HepG2 (cell line): ENCODE measurements around the gene KIAA1614. TPM values are rescaled to one million over a fixed set of nuclear protein-coding genes. Genes with fewer than 3 reads are reported as not detected.

Source experiments
- AGO1 ChIP-seq: fragments of 200-400 bp; formaldehyde crosslinking; IDR thresholded peaks from 2 replicates; pipeline ENCODE4 v1.6.1; 2017; ENCODE audit warnings: mild to moderate bottlenecking, low read depth, low read length, moderate library complexity; ENCODE audit not compliant: poor library complexity, severe bottlenecking
- ASH2L ChIP-seq: fragments of 300-600, 200-600 bp; sonication (generic); IDR thresholded peaks from 2 replicates; pipeline ENCODE4 v1.7.0; 2017; ENCODE audit warnings: low read depth, mild to moderate bottlenecking, moderate library complexity, mixed read lengths, low read length; ENCODE audit not compliant: insufficient read length
- ATF1 ChIP-seq: IDR thresholded peaks from 2 replicates; pipeline ENCODE4 v1.6.1; 2016; ENCODE audit warnings: mild to moderate bottlenecking, control low read depth
- DMTF1 ChIP-seq: sonication (generic); formaldehyde crosslinking; IDR thresholded peaks from 2 replicates; pipeline ENCODE4 v1.4.0; 2020; ENCODE audit warnings: mild to moderate bottlenecking, missing genetic modification reagents
- DZIP1 ChIP-seq: sonication (generic); formaldehyde crosslinking; IDR thresholded peaks from 2 replicates; pipeline ENCODE4 v1.5.0; 2020; ENCODE audit warnings: mild to moderate bottlenecking, missing genetic modification reagents
- E2F5 ChIP-seq: sonication (generic); formaldehyde crosslinking; conservative IDR thresholded peaks from 2 replicates; pipeline ENCODE4 v1.4.0; 2020; ENCODE audit warnings: missing genetic modification reagents
- GRHL1 ChIP-seq: sonication (generic); formaldehyde crosslinking; conservative IDR thresholded peaks from 2 replicates; pipeline ENCODE4 v1.8.0; 2022; ENCODE audit warnings: missing genetic modification reagents
- MAF1 ChIP-seq: sonication (generic); formaldehyde crosslinking; IDR thresholded peaks from 2 replicates; pipeline ENCODE4 v1.5.0; 2020; ENCODE audit warnings: missing genetic modification reagents, borderline replicate concordance
- NCOA5 ChIP-seq: sonication (generic); formaldehyde crosslinking; IDR thresholded peaks from 2 replicates; pipeline ENCODE4 v1.4.0; 2020; ENCODE audit warnings: missing genetic modification reagents
- SKI ChIP-seq: fragments of 450-650 bp; IDR thresholded peaks from one replicate; pipeline ENCODE4 v1.6.1; 2018; ENCODE audit warnings: mild to moderate bottlenecking; ENCODE audit not compliant: partially characterized antibody
- SP5 ChIP-seq: IDR thresholded peaks from 2 replicates; pipeline ENCODE4 v1.6.1; 2016; ENCODE audit warnings: low read depth, borderline replicate concordance
- TBX2 ChIP-seq: sonication (generic); formaldehyde crosslinking; IDR thresholded peaks from 2 replicates; pipeline ENCODE4 v1.5.0; 2020; ENCODE audit warnings: missing genetic modification reagents, mild to moderate bottlenecking, borderline replicate concordance
- ZNF207 ChIP-seq: fragments of 450-650 bp; IDR thresholded peaks from 2 replicates; pipeline ENCODE4 v1.6.1; 2016; ENCODE audit warnings: antibody characterized with exemption, borderline replicate concordance
- ZNF343 ChIP-seq: sonication (generic); formaldehyde crosslinking; IDR thresholded peaks from 2 replicates; pipeline ENCODE4 v1.4.0; 2020; ENCODE audit warnings: mild to moderate bottlenecking, missing genetic modification reagents
- ZNF510 ChIP-seq: sonication (generic); formaldehyde crosslinking; IDR thresholded peaks from 2 replicates; pipeline ENCODE4 v1.4.0; 2020; ENCODE audit warnings: low read depth, mild to moderate bottlenecking, missing genetic modification reagents
- ZNF557 ChIP-seq: sonication (generic); formaldehyde crosslinking; IDR thresholded peaks from 2 replicates; pipeline ENCODE4 v1.4.0; 2020; ENCODE audit warnings: missing genetic modification reagents
- polyA plus RNA-seq, 8 experiments: library from polyadenylated mRNA; depleted of rRNA in 3 of 8; stranded (reverse) in 7 of 8; unstranded in 1 of 8; fragments of >200 nt; fragmentation: Illumina TruSeq in 4 of 8; extraction: Trizol in 4 of 8; gene quantifications; 2 replicates each; pipeline versions ENCODE4 v1.2.1 to v1.2.3, GENCODE V29; 2011 to 2016; ENCODE audit warnings: low read depth in 4 of 8, missing spikeins in 1 of 8, mixed read lengths in 1 of 8; ENCODE audit not compliant: insufficient read depth in 1 of 8
- total RNA-seq, 5 experiments: library from RNA; depleted of rRNA; stranded (reverse); fragments of >200 nt; fragmentation: Illumina TruSeq; extraction: Trizol; gene quantifications; 2 replicates each; pipeline ENCODE4 v1.2.3, GENCODE V29; 2016; ENCODE audit warnings: low read depth in 1 of 5
- TF ChIP-seq, protein P1 (sequence below): sonication (generic); formaldehyde crosslinking; IDR thresholded peaks from 2 replicates; pipeline ENCODE4 v1.8.1; 2023; ENCODE audit warnings: missing genetic modification reagents, mild to moderate bottlenecking, borderline replicate concordance

Gene KIAA1614
- total and polyA plus RNA-seq, 2 of the 13 experiments (the other 11 are each of a cell fraction or from before 2014, with no cell fraction given), result 0.15 to 0.77 TPM

GRCh38 chr1:180935326-180936109 is 22.8 kb downstream of the KIAA1614 start (continued):
- TF ChIP-seq ASH2L (peak; percentile 24), DZIP1 (CRISPR knock-in tag) (peak; percentile 72; the same call in 1 of the 2 replicates), ZNF510 (CRISPR knock-in tag) (no peak), AGO1 (no peak), TBX2 (CRISPR knock-in tag) (peak; percentile 44; the same call in 1 of the 2 replicates), ZNF207 (no peak), ATF1 (CRISPR knock-in tag) (no peak), GRHL1 (CRISPR knock-in tag) (no peak), E2F5 (CRISPR knock-in tag) (no peak), MAF1 (CRISPR knock-in tag) (no peak), NCOA5 (no peak), ZNF343 (no peak; the same call in 1 of the 2 replicates), SKI (peak; percentile 57), DMTF1 (CRISPR knock-in tag) (no peak), ZNF557 (CRISPR knock-in tag) (no peak), SP5 (CRISPR knock-in tag) (peak; percentile 87)
- TF ChIP-seq, protein P1, sequence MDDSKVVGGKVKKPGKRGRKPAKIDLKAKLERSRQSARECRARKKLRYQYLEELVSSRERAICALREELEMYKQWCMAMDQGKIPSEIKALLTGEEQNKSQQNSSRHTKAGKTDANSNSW (CRISPR knock-in tag), result no peak
